Naive thymus-derived CD8-positive, alpha-beta T cell (primary cell): ENCODE measurements around the gene PRAMEF1. TPM values are rescaled to one million over a fixed set of nuclear protein-coding genes. Genes with fewer than 3 reads are reported as not detected.
A peak's percentile ranks its signal among the peaks of the same experiment; 100 is the strongest.
"Not testable (repeated sequence)": the region's sequence is repeated elsewhere in the genome, so short reads cannot be mapped to it uniquely, and the experiment has no call there.

Experiments used
- ATAC-seq, 2 donors: fragments of 150-1000 bp; cut with Tn5 transposase in 1 of 2; sonication (Bioruptor Pico), chemical (Tn5 transposase) in 1 of 2; 1 replicate in 1 of 2; 2 replicates in 1 of 2; pipeline ENCODE4 v1.10.0; 2021; ENCODE audit warnings: mild to moderate bottlenecking in 2 of 2, moderate library complexity in 2 of 2
- POLR2A ChIA-PET: fragments of 350-600 bp; sonication (Branson Sonifier 250); formaldehyde crosslinking; loops from one replicate; lab custom pipeline; 2021; ENCODE audit warnings: antibody characterized with exemption; lab: Charles Lee
- DNase-seq, 10 donors: peaks; one replicate each; pipeline versions ENCODE4 v3.0.0 to v3.0.0-alpha.2; 2020 to 2022
- H3K27ac Mint-ChIP-seq, 10 donors: one replicate each; pipeline ENCODE4 v1.8.0; 2020 to 2022; ENCODE audit warnings: mild to moderate bottlenecking in 10 of 10, mixed read lengths in 10 of 10, moderate library complexity in 4 of 10, inconsistent platforms in 1 of 10
- H3K27me3 Mint-ChIP-seq, 5 donors: one replicate each; pipeline ENCODE4 v1.8.0; 2021 to 2022; ENCODE audit warnings: mixed read lengths in 5 of 5
- H3K36me3 Mint-ChIP-seq, 3 donors: one replicate each; pipeline ENCODE4 v1.8.0; 2020 to 2022; ENCODE audit warnings: mixed read lengths in 3 of 3, mild to moderate bottlenecking in 2 of 3, inconsistent platforms in 1 of 3
- H3K4me1 Mint-ChIP-seq, 4 donors: one replicate each; pipeline ENCODE4 v1.8.0; 2021 to 2022; ENCODE audit warnings: mixed read lengths in 4 of 4
- H3K4me3 Mint-ChIP-seq, 10 donors: one replicate each; pipeline ENCODE4 v1.8.0; 2020 to 2022; ENCODE audit warnings: mild to moderate bottlenecking in 10 of 10, mixed read lengths in 10 of 10, moderate library complexity in 6 of 10, inconsistent platforms in 1 of 10
- H3K9me3 Mint-ChIP-seq, 9 donors: one replicate each; pipeline ENCODE4 v1.8.0; 2020 to 2022; ENCODE audit warnings: mixed read lengths in 9 of 9, mild to moderate bottlenecking in 3 of 9, inconsistent platforms in 1 of 9, moderate library complexity in 1 of 9
- polyA plus RNA-seq, 3 donors: library from polyadenylated mRNA; unstranded; fragments of 300-500 nt; fragmentation: Illumina TruSeq; gene quantifications; one replicate each; pipeline ENCODE4 v1.2.3, GENCODE V29; 2021
- total RNA-seq, 8 experiments: library from RNA in 2 of 8; stranded (reverse) in 2 of 8; gene quantifications; one replicate each; pipeline ENCODE4 v1.2.3 and lab custom pipeline; 2021 to 2026

Gene PRAMEF1
- total and polyA plus RNA-seq, 5 experiments from 2014 or later = not detected

GRCh38 chr1:12778907-12779306, 12.3 kb upstream of the PRAMEF1 start:
- no peak overlapping the region for H3K27ac Mint-ChIP-seq
- DNase-seq (no peak), ATAC-seq (no peak)
- POLR2A ChIA-PET = no interaction called here
- H3K36me3 Mint-ChIP-seq = peaks cover 0 to 10% (median 3%) of the 10 kb centered on the region in 3 donors
- H3K27me3 Mint-ChIP-seq = peaks cover 4 to 51% (median 12%) of the 10 kb centered on the region in 5 donors
- H3K4me3 Mint-ChIP-seq = no peak overlapping the region
- H3K4me1 Mint-ChIP-seq = no peaks in the 10 kb centered on the region
- peaks cover 0 to 18% (median 6%) of the 10 kb centered on the region in 9 donors for H3K9me3 Mint-ChIP-seq

DNA sequence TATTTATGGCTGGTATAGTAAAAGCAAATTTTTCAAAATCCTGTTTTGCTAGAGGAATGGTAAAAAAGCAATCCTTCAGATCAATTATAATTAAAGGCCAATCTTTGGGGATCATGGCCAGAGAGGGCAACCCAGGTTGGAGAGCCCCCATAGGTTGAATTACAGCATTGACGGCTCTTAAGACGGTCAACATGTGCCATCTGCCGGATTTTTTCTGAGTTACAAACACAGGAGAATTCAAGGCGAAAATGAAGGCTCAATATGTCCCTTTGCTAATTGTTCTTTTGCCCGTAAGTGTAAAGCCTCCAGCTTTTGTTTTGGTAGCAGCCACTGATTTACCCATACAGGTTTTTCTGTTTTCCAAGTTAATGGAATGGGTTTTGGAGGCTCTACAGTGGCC, 9.7 kb upstream of the PRAMEF1 start:
- H3K4me1 Mint-ChIP-seq, H3K27ac Mint-ChIP-seq, DNase-seq, ATAC-seq, POLR2A ChIA-PET, H3K4me3 Mint-ChIP-seq: not testable (repeated sequence)
- Mint-ChIP-seq H3K27me3 (peaks cover 2 to 34% (median 9%) of the 10 kb centered on the region in 5 donors), H3K9me3 (peaks cover 0 to 41% (median 15%) of the 10 kb centered on the region in 9 donors), H3K36me3 (peaks cover 0 to 19% (median 5%) of the 10 kb centered on the region in 3 donors)

- peaks cover 0 to 23% (median 6%) of the 10 kb centered on the region in 3 donors for H3K36me3 Mint-ChIP-seq
- H3K27ac Mint-ChIP-seq, H3K4me1 Mint-ChIP-seq, DNase-seq, POLR2A ChIA-PET, ATAC-seq, H3K4me3 Mint-ChIP-seq: not testable (repeated sequence)
- peaks cover 0 to 51% (median 15%) of the 10 kb centered on the region in 9 donors for H3K9me3 Mint-ChIP-seq
- H3K27me3 Mint-ChIP-seq = peaks cover 2 to 11% (median 6%) of the 10 kb centered on the region in 5 donors
These were observed 7.4 kb upstream of the PRAMEF1 start for GRCh38 chr1:12783783-12784182.

DNA sequence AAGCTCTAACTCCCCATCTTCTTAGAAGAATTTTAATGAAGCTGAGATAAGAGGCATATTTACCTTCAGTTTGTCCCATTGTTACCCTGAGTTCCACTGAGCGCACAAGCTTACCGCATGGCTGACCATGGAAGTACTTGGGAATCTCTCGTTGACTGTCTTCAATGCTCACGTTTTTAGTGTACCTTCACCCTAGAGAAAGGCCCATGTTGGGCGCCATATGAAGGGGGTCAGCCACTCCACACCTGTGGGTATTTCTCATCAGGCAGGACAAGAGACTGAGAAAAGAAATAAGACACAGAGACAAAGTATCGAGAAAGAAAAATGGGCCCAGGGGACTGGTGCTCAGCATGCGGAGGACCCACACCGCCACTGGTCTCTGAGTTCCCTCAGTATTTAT, 6.5 kb upstream of the PRAMEF1 start:
- POLR2A ChIA-PET, DNase-seq, H3K27me3 Mint-ChIP-seq, H3K27ac Mint-ChIP-seq, H3K4me1 Mint-ChIP-seq, H3K4me3 Mint-ChIP-seq, ATAC-seq: not testable (repeated sequence)
- Mint-ChIP-seq H3K36me3 (peaks cover 0 to 23% (median 6%) of the 10 kb centered on the region in 3 donors), H3K9me3 (peaks cover 0 to 51% (median 15%) of the 10 kb centered on the region in 9 donors)

GRCh38 chr1:12798911-12799310, 7.7 kb downstream of the PRAMEF1 start:
- no peaks in the 10 kb centered on the region for H3K36me3 Mint-ChIP-seq
- DNase-seq = no peak
- no peaks in the 10 kb centered on the region for H3K4me1 Mint-ChIP-seq
- no peak for ATAC-seq
- H3K27ac Mint-ChIP-seq = no peak overlapping the region
- POLR2A ChIA-PET = no interaction called here
- peaks cover 0 to 5% (median 3%) of the 10 kb centered on the region in 9 donors for H3K9me3 Mint-ChIP-seq
- H3K27me3 Mint-ChIP-seq = peaks cover 0 to 11% (median 3%) of the 10 kb centered on the region in 5 donors
- H3K4me3 Mint-ChIP-seq = no peak overlapping the region

DNA sequence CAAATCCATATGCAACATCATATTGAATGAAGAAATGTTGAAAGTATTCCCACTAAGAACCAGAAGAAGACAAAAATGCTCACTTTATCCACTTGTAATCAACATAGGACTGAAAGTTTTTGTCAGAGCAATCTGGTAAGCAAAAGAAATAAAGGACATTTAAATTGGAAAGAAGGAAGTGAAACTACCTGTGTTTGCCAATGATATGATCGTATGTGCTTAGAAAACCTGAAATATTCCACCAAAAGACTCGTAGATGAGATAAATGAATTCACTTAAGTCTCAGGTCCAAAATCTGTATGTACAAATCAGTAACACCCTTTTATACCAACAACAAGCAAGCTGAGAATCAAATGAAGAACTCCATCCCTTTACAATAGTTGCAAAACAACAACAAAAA, 8.5 kb downstream of the PRAMEF1 start:
- Mint-ChIP-seq H3K4me1 (no peaks in the 10 kb centered on the region), H3K36me3 (peaks cover 0 to 4% (median 2%) of the 10 kb centered on the region in 3 donors), H3K27me3 (peaks cover 2 to 13% (median 4%) of the 10 kb centered on the region in 5 donors), H3K9me3 (peaks cover 0 to 14% (median 6%) of the 10 kb centered on the region in 9 donors), H3K27ac (no peak overlapping the region), H3K4me3 (no peak overlapping the region)
- no peak for DNase-seq
- POLR2A ChIA-PET = no interaction called here
- no peak for ATAC-seq

DNA sequence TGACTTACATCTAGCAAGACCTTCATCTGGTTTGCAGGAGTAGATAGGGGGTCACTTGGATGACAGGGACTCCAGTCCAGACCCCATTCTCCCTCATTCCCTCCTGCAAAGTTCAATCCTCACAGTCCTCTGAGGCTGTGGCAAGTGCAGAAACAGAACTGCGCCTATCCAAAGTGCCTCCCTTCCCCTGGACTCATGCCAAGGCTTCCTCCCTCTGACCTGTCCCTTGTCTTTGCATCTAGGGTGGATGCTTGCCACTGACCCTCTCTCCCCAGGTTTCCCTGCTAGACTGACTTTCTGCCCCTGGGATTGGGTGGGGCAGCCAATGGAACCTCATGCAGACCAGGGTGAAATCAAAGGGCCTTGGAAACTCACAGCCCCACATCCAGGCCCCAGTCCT, 18.7 kb downstream of the PRAMEF1 start:
- Mint-ChIP-seq H3K4me3 (no peak overlapping the region), H3K27me3 (peaks cover 18 to 47% (median 28%) of the 10 kb centered on the region in 5 donors), H3K9me3 (peaks cover 0 to 27% (median 11%) of the 10 kb centered on the region in 9 donors), H3K36me3 (peaks cover 0 to 17% (median 2%) of the 10 kb centered on the region in 3 donors), H3K4me1 (no peaks in the 10 kb centered on the region), H3K27ac (no peak overlapping the region)
- no peak for DNase-seq
- no peak for ATAC-seq
- POLR2A ChIA-PET = no interaction called here

DNA sequence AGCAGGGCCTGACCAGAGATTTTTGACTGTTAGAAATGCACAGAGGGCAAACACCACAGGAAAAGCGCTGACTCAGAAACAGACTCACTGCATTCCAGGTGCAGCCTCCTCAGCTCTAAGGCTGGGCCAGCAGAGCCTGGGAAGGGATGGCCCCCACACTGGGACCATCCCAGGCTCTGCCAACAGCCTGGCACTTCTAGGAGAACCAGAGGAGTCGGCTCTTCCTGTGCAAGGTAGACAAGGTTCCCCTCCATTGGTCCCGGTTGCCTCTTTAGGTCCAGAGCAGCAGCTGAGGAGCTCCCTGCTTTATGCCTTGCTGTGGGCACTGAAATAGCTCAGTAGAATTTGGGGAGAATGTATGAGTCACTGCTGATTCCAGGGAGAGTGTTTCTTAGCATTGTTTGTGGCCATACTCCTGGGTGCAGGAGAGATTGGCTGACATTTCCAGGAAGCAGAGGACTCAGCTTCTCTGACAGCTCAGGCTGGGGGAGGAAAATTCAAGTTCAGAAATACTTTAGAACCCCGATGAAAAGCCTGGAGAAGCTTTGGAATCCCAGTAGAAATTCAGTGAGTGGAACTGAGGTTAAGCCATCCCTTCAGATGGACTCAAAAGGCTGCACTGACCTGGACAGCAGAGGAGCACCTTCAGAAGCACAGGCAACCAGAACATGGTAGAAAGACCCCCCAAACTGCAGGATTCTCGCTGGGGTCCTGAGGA, 19.7 kb downstream of the PRAMEF1 start:
- peaks cover 0 to 18% (median 5%) of the 10 kb centered on the region in 9 donors for H3K9me3 Mint-ChIP-seq
- no peak for DNase-seq

DNA sequence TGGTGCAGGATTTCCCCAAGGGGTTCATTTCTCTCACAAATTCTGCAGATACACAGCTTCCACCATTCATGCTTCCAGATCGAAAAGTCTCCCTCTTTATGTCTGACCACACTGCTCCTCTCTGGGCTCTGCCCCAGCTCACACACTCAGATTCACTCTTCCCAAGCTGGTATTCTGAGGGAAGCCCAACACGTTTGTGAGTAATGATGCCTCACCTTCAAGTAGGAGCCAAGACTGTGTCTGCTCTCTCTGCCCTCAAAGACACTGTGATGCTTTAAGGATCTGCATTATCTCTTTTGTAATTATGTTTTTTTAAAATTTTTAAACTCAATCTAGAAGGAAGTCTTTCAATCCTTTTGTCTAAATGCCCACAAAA, 20.2 kb downstream of the PRAMEF1 start:
- ATAC-seq = no peak
- Mint-ChIP-seq H3K4me1 (no peaks in the 10 kb centered on the region), H3K27ac (peak overlapping the region in 1 of 10 donors; percentile 36), H3K36me3 (peaks cover 0 to 2% (median 0%) of the 10 kb centered on the region in 3 donors), H3K4me3 (no peak overlapping the region), H3K27me3 (peaks cover 14 to 32% (median 26%) of the 10 kb centered on the region in 5 donors), H3K9me3 (peaks cover 0 to 13% (median 3%) of the 10 kb centered on the region in 9 donors)
- POLR2A ChIA-PET = no interaction called here
- DNase-seq = no peak

More for the DNA sequence above, 19.7 kb downstream of the PRAMEF1 start:
- H3K27ac Mint-ChIP-seq = no peak overlapping the region
- POLR2A ChIA-PET = no interaction called here
- no peaks in the 10 kb centered on the region for H3K4me1 Mint-ChIP-seq
- H3K27me3 Mint-ChIP-seq = peaks cover 16 to 38% (median 28%) of the 10 kb centered on the region in 5 donors
- H3K36me3 Mint-ChIP-seq = peaks cover 0 to 8% (median 0%) of the 10 kb centered on the region in 3 donors
- no peak overlapping the region for H3K4me3 Mint-ChIP-seq
- no peak for ATAC-seq

DNA sequence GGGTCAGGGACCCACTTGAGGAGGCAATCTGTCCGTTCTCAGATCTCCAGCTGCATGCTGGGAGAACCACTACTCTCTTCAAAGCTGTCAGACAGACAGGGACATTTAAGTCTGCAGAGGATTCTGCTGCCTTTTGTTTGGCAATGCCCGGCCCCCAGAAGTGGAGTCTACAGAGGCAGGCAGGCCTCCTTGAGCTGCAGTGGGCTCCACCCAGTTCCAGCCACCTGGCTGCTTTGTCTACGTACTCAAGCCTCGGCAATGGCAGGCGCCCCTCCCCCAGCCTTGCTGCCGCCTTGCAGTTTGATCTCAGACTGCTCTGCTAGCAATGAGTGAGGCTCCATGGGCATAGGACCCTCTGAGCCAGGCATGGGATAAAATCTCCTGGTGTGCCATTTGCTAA, 27.9 kb downstream of the PRAMEF1 start:
- peaks cover 18 to 38% (median 21%) of the 10 kb centered on the region in 5 donors for H3K27me3 Mint-ChIP-seq
- H3K4me3 Mint-ChIP-seq, H3K27ac Mint-ChIP-seq, H3K4me1 Mint-ChIP-seq, ATAC-seq, H3K36me3 Mint-ChIP-seq, H3K9me3 Mint-ChIP-seq, DNase-seq, POLR2A ChIA-PET: not testable (repeated sequence)

- Mint-ChIP-seq H3K9me3 (peaks cover 0 to 11% (median 4%) of the 10 kb centered on the region in 9 donors), H3K27me3 (peaks cover 9 to 16% (median 11%) of the 10 kb centered on the region in 5 donors), H3K27ac (peak within 1 kb of the TSS in 1 of 10 donors; percentile 20)
- H3K4me3 Mint-ChIP-seq, H3K36me3 Mint-ChIP-seq, DNase-seq, POLR2A ChIA-PET, H3K4me1 Mint-ChIP-seq, ATAC-seq: not testable (repeated sequence)
These were observed 40.1 kb downstream of the PRAMEF1 start, which contains the start of gene PRAMEF11 for GRCh38 chr1:12831310-12831709. PRAMEF11 (minus strand) TSS chr1:12831410; CDS start chr1:12828789, 2,621 bp downstream.

DNA sequence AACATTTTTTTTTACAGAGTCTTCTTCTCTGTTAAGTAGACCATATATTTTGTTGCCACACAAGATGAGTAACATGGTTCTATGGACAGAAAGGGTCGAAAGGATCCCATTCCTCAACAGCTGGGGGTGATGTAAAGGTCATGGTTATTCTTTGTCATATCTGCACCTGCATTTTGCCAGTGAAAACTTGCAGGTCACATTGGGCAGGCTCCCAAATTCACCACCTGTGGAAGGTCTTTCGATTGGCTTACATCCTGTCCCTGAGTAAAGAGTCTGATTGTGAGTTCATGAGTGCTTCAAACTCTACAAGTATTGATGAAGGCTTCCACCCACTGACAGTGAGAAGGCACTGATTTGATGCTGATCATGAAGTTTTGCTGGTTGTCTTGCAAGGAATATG, 42.1 kb downstream of the PRAMEF1 start:
- H3K4me3 Mint-ChIP-seq, DNase-seq, POLR2A ChIA-PET, H3K27ac Mint-ChIP-seq, ATAC-seq, H3K36me3 Mint-ChIP-seq, H3K4me1 Mint-ChIP-seq: not testable (repeated sequence)
- Mint-ChIP-seq H3K9me3 (peaks cover 0 to 11% (median 3%) of the 10 kb centered on the region in 9 donors), H3K27me3 (peaks cover 7 to 19% (median 11%) of the 10 kb centered on the region in 5 donors)
